Heart left ventricle (tissue), 16 donors: ENCODE measurements around the gene NRTN. TPM values are rescaled to one million over a fixed set of nuclear protein-coding genes. Genes with fewer than 3 reads are reported as not detected.

Source experiments
- ATAC-seq, 4 donors: fragments of 200-7000 bp; cut with Tn5 transposase; one replicate each; pipeline ENCODE4 v1.9.1; 2020 to 2022; ENCODE audit warnings: moderate library complexity in 4 of 4, mild to moderate bottlenecking in 3 of 4, moderate number of reproducible peaks in 1 of 4
- DNase-seq, 5 donors: peaks; one replicate each; pipeline ENCODE4 v3.0.0-alpha.2; 2020
- H3K27ac ChIP-seq, 12 donors: fragments of 200-600 bp; sonication (generic) in 4 of 12; one replicate each; pipeline versions ENCODE4 v1.5.0 to v1.8.0; 2016 to 2022; ENCODE audit warnings: mild to moderate bottlenecking in 2 of 12
- H3K27me3 ChIP-seq, 9 donors: fragments of 200-600 bp; sonication (generic) in 2 of 9; one replicate each; pipeline versions ENCODE4 v1.5.1 to v1.8.0; 2016 to 2022; ENCODE audit warnings: mild to moderate bottlenecking in 3 of 9
- H3K36me3 ChIP-seq, 9 donors: fragments of 200-600 bp; sonication (generic) in 2 of 9; one replicate each; pipeline versions ENCODE4 v1.5.0 to v1.8.0; 2018 to 2022; ENCODE audit warnings: mild to moderate bottlenecking in 2 of 9
- H3K4me1 ChIP-seq, 12 donors: fragments of 200-600 bp; sonication (generic) in 4 of 12; one replicate each; pipeline versions ENCODE4 v1.5.0 to v1.8.0; 2016 to 2022; ENCODE audit warnings: mild to moderate bottlenecking in 3 of 12
- H3K4me3 ChIP-seq, 12 donors: fragments of 200-600 bp; sonication (generic) in 4 of 12; one replicate each; pipeline versions ENCODE4 v1.5.0 to v1.8.0; 2017 to 2022; ENCODE audit warnings: mild to moderate bottlenecking in 9 of 12, moderate library complexity in 4 of 12
- H3K9me3 ChIP-seq, 12 donors: fragments of 200-600 bp; sonication (generic) in 4 of 12; one replicate each; pipeline versions ENCODE4 v1.5.0 to v1.8.0; 2016 to 2022; ENCODE audit warnings: mild to moderate bottlenecking in 1 of 12
- POLR2A ChIP-seq, 2 donors: fragments of 450-650 bp; IDR thresholded peaks; one replicate each; pipeline ENCODE4 v1.6.1; 2017; ENCODE audit warnings: antibody characterized with exemption in 2 of 2, mild to moderate bottlenecking in 2 of 2, moderate library complexity in 2 of 2
- WGBS, 4 donors: extraction: QIAGEN DNeasy Blood & Tissue Kit in 2 of 4; methylation state at CpG; one replicate each; pipeline versions ENCODE4 v1.1.5 to v1.1.7; 2013 to 2018; 5-methylcytosine and 5-hydroxymethylcytosine counted together
- intact Hi-C, 10 donors: fragments of 100-400 bp; cut with DNase I; formaldehyde crosslinking; loops; one replicate each; pipeline versions ENCODE4 v1.11.1 to v1.14.2; 2022
- polyA plus RNA-seq, 2 donors: library from polyadenylated mRNA; stranded (reverse); fragments of 200-250 nt; gene quantifications; one replicate each; pipeline ENCODE4 v1.2.3, GENCODE V29; 2013
- total RNA-seq, 9 donors: library from RNA; depleted of rRNA in 2 of 9; stranded (reverse); fragments of >200 nt in 2 of 9; fragmentation: NEBNext Ultra II Directional in 3 of 9; extraction: Animal tissue kit (Norgen Biotek cat#: 25700) in 3 of 9; gene quantifications; one replicate each; pipeline versions ENCODE4 v1.1.0 to v1.2.4, GENCODE V29; 2016 to 2023
- TF ChIP-seq, protein P1 (sequence below), 12 donors: fragments of 200-600 bp; sonication (generic) in 4 of 12; IDR thresholded peaks; one replicate each; pipeline versions ENCODE4 v1.5.0 to v1.8.0; 2018 to 2022; ENCODE audit warnings: antibody characterized with exemption in 12 of 12, mild to moderate bottlenecking in 5 of 12
- donor health status: ischemic (EF 13 %, LVEDD 7.1; RV severe dilation, severe dysfunction).
- donor health status: healthy with polysubstance abuse.
- donor health status: DM: no; HTN: yes; CAD: no.
- donor health status: DM: no; HTN: no; CAD: no.
- donor health status: ischemic (EF 25% LVEDD 6.9; RV normal size, moderate dysfunction).
- donor health status: ischemic (EF 25% LVEDD 5.7; RV mildly dilated, moderate dysfunction).
- donor health status: healthy.
- donor health status: DM: yes; HTN: yes; CAD: no.
- donor health status: ischemic (EF 35%, LVEDD 5.7; RV mildly dilated, moderate dysfunction).
- donor health status: nonischemic (EF 11% LVEDD 7.7; RV severe dilation, severe dysfunction).
- donor health status: DM: yes; HTN: yes; CAD: no.
- donor health status: PGD.
- donor health status: ischemic (EF 29% LVEDD 5.4; RV normal size, mild dysfunction).
- donor health status: nonischemic (EF 23%, LVEDD 6.1; RV moderate dilation, normal function).

The NRTN gene
- total and polyA plus RNA-seq, 11 donors, result 8.0 to 54.2 (median 18.2) TPM

DNA sequence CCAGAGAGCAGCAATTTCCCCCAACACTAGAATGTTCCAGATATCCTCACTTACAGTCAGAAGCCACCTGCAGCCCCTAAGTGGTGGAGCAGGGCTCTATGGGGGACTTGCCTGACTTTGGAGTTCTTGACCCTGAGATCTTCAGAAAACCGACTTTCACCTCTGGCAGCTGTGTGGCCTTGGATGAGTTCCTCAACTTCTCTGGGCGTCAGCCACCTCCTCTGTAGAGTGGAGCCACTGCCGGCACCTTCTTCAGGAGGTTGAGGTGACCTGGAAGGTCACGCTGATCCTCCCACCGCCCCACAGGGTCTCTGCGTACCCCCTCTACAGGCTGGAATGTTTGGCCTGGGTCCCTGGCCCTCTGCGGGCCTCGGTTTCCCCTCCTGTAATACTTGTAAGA is 72.6 kb downstream of the NRTN start:
- Histone ChIP-seq H3K36me3 (no peaks in the 10 kb centered on the region), H3K9me3 (no peaks in the 10 kb centered on the region), H3K4me1 (peaks cover 0 to 14% (median 9%) of the 10 kb centered on the region in 12 donors), H3K27me3 (peaks cover 0 to 12% (median 0%) of the 10 kb centered on the region in 9 donors), H3K4me3 (no peak overlapping the region), H3K27ac (peak overlapping the region in 1 of 12 donors; percentile 13)
- DNase-seq (no peak), ATAC-seq (no peak)
- intact Hi-C loops, result loop anchor here in 2 of 10 donors (5.0 kb wide), 2 partner anchors 45 to 50 kb away; no protein-coding TSS in a partner anchor
- 75 to 88% (median 83%) methylated on average over 6 to 8 of the region's 8 CpGs for WGBS, 4 donors
- TF ChIP-seq, protein P1, sequence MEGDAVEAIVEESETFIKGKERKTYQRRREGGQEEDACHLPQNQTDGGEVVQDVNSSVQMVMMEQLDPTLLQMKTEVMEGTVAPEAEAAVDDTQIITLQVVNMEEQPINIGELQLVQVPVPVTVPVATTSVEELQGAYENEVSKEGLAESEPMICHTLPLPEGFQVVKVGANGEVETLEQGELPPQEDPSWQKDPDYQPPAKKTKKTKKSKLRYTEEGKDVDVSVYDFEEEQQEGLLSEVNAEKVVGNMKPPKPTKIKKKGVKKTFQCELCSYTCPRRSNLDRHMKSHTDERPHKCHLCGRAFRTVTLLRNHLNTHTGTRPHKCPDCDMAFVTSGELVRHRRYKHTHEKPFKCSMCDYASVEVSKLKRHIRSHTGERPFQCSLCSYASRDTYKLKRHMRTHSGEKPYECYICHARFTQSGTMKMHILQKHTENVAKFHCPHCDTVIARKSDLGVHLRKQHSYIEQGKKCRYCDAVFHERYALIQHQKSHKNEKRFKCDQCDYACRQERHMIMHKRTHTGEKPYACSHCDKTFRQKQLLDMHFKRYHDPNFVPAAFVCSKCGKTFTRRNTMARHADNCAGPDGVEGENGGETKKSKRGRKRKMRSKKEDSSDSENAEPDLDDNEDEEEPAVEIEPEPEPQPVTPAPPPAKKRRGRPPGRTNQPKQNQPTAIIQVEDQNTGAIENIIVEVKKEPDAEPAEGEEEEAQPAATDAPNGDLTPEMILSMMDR (IDR thresholded peaks at IDR 0.05), result no peak
- no peak for TF ChIP-seq POLR2A (IDR thresholded peaks at IDR 0.05)

DNA sequence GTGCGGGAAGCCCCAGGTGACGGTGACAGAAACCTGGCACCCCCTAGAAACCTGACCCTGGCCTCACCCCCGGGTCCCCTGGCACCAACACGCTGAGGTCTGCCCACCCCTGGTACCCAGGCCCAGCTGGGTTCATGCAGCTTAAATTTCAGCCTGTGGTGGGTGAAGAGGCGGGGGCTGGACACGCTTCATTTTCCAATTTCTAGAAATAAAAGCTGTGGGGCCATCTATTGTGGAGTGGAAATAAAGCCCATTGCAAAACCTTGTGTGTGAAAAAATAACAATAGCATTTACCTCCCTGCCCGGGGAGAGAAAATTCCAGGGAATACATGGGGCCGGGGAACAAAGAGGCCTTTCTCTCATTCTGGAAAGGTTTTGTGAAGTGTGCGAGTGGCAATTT is 73.0 kb downstream of the NRTN start:
- TF ChIP-seq, protein P1 (IDR thresholded peaks at IDR 0.05), result no peak
- TF ChIP-seq POLR2A (IDR thresholded peaks at IDR 0.05), result no peak
- intact Hi-C loops, result loop anchor here in 2 of 10 donors (5.0 kb wide), 2 partner anchors 46 to 51 kb away; no protein-coding TSS in a partner anchor
- peaks cover 0 to 14% (median 9%) of the 10 kb centered on the region in 12 donors for H3K4me1 ChIP-seq
- no peaks in the 10 kb centered on the region for H3K36me3 ChIP-seq
- no peak for ATAC-seq
- peak overlapping the region in 1 of 12 donors; percentile 13 for H3K27ac ChIP-seq
- H3K9me3 ChIP-seq, result no peaks in the 10 kb centered on the region
- H3K4me3 ChIP-seq, result no peak overlapping the region
- WGBS, 4 donors, result 64 to 85% (median 80%) methylated on average over 7 to 9 of the region's 9 CpGs
- peaks cover 0 to 12% (median 0%) of the 10 kb centered on the region in 9 donors for H3K27me3 ChIP-seq
- DNase-seq, result no peak

Other genes with a start within 250 kb of the NRTN start
- gene TINCR, start 237.1 kb upstream of the NRTN start, total RNA-seq, result under 1 TPM in 4 of 9 donors, not detected in 5; 0.17 to 0.44 (median 0.30) TPM
- under 1 TPM in 1 of 2 donors, not detected in 1; 0.07 TPM for gene TINCR, start 237.1 kb upstream of the NRTN start, polyA plus RNA-seq
- gene SAFB2, start 182.3 kb upstream of the NRTN start, total RNA-seq, result 10 to 100 TPM; 14.2 to 56.7 (median 44.2) TPM
- gene SAFB2, start 182.3 kb upstream of the NRTN start, polyA plus RNA-seq, result 10 to 100 TPM; 32.8 to 49.7 TPM
- gene SAFB, start 182.0 kb upstream of the NRTN start, total RNA-seq, result 10 to 100 TPM; 22.3 to 59.6 (median 48.0) TPM
- 10 to 100 TPM; 43.5 to 48.9 TPM for gene SAFB, start 182.0 kb upstream of the NRTN start, polyA plus RNA-seq
- gene MICOS13, start 124.6 kb upstream of the NRTN start, total RNA-seq, result 100 to 1,000 TPM; 103 to 149 (median 123) TPM
- 100 to 1,000 TPM; 178 to 435 TPM for gene MICOS13, start 124.6 kb upstream of the NRTN start, polyA plus RNA-seq
- 10 to 100 TPM in 2 of 9 donors, 1 to 10 TPM in 7; 3.7 to 14.4 (median 5.2) TPM for gene HSD11B1L, start 124.0 kb upstream of the NRTN start, total RNA-seq
- 1 to 10 TPM; 5.4 to 6.6 TPM for gene HSD11B1L, start 124.0 kb upstream of the NRTN start, polyA plus RNA-seq
- gene RPL36, start 114.8 kb upstream of the NRTN start, total RNA-seq, result 100 to 1,000 TPM; 255 to 475 (median 365) TPM
- gene RPL36, start 114.8 kb upstream of the NRTN start, polyA plus RNA-seq, result 100 to 1,000 TPM; 851 to 981 TPM
- 100 to 1,000 TPM in 2 of 9 donors, 10 to 100 TPM in 7; 61.2 to 108 (median 88.6) TPM for gene LONP1, start 84.9 kb upstream of the NRTN start, total RNA-seq
- 100 to 1,000 TPM in 1 of 2 donors, 10 to 100 TPM in 1; 97.6 to 123 TPM for gene LONP1, start 84.9 kb upstream of the NRTN start, polyA plus RNA-seq
- not detected for gene CATSPERD, start 84.4 kb upstream of the NRTN start, total RNA-seq
- not detected for gene CATSPERD, start 84.4 kb upstream of the NRTN start, polyA plus RNA-seq
- 1 to 10 TPM in 5 of 9 donors, under 1 TPM in 2, not detected in 2; 0.96 to 1.9 (median 1.3) TPM for gene PRR22, start 20.3 kb upstream of the NRTN start, total RNA-seq
- 1 to 10 TPM in 1 of 2 donors, under 1 TPM in 1; 0.91 to 1.1 TPM for gene PRR22, start 20.3 kb upstream of the NRTN start, polyA plus RNA-seq
- gene DUS3L, start 13.9 kb upstream of the NRTN start, total RNA-seq, result 10 to 100 TPM; 12.0 to 19.9 (median 15.3) TPM
- gene DUS3L, start 13.9 kb upstream of the NRTN start, polyA plus RNA-seq, result 10 to 100 TPM; 17.3 to 20.7 TPM
- gene FUT6, start 34.6 kb downstream of the NRTN start, total RNA-seq, result not detected
- not detected for gene FUT6, start 34.6 kb downstream of the NRTN start, polyA plus RNA-seq
- not detected for gene FUT3, start 46.4 kb downstream of the NRTN start, total RNA-seq
- gene FUT3, start 46.4 kb downstream of the NRTN start, polyA plus RNA-seq, result under 1 TPM in 1 of 2 donors, not detected in 1; 0.07 TPM
- not detected for gene FUT5, start 65.5 kb downstream of the NRTN start, total RNA-seq
- gene FUT5, start 65.5 kb downstream of the NRTN start, polyA plus RNA-seq, result not detected
- 100 to 1,000 TPM; 388 to 533 (median 476) TPM for gene NDUFA11, start 98.7 kb downstream of the NRTN start, total RNA-seq
- gene NDUFA11, start 98.7 kb downstream of the NRTN start, polyA plus RNA-seq, result 100 to 1,000 TPM; 791 to 945 TPM
- gene VMAC, start 99.8 kb downstream of the NRTN start, total RNA-seq, result 1 to 10 TPM; 1.7 to 3.9 (median 2.3) TPM
- gene VMAC, start 99.8 kb downstream of the NRTN start, polyA plus RNA-seq, result 1 to 10 TPM; 1.3 to 3.8 TPM
- 1 to 10 TPM; 1.2 to 6.2 (median 3.3) TPM for gene CAPS, start 109.2 kb downstream of the NRTN start, total RNA-seq
- 1 to 10 TPM; 2.4 to 4.8 TPM for gene CAPS, start 109.2 kb downstream of the NRTN start, polyA plus RNA-seq
- 10 to 100 TPM; 48.9 to 80.7 (median 58.0) TPM for gene RANBP3, start 173.1 kb downstream of the NRTN start, total RNA-seq
- gene RANBP3, start 173.1 kb downstream of the NRTN start, polyA plus RNA-seq, result 10 to 100 TPM; 29.4 to 59.7 TPM